GM23248 (cell line): ENCODE measurements around the gene S1PR5.
"Not testable (repeated sequence)": the region's sequence is repeated elsewhere in the genome, so short reads cannot be mapped to it uniquely, and the experiment has no call there.

ENCODE experiments used
- EZH2 ChIP-seq: fragments of 200-600 bp; sonication (generic); IDR thresholded peaks from 2 replicates; pipeline ENCODE4 v1.6.1; 2018; ENCODE audit warnings: antibody characterized with exemption, mild to moderate bottlenecking; ENCODE audit not compliant: insufficient read depth, poor library complexity, severe bottlenecking
- EZH2phosphoT487 ChIP-seq: fragments of 200-600 bp; sonication (generic); IDR thresholded peaks from 2 replicates; pipeline ENCODE4 v1.6.1; 2018; ENCODE audit warnings: antibody characterized with exemption, moderate library complexity, mild to moderate bottlenecking, low read depth; ENCODE audit not compliant: insufficient read depth

DNA sequence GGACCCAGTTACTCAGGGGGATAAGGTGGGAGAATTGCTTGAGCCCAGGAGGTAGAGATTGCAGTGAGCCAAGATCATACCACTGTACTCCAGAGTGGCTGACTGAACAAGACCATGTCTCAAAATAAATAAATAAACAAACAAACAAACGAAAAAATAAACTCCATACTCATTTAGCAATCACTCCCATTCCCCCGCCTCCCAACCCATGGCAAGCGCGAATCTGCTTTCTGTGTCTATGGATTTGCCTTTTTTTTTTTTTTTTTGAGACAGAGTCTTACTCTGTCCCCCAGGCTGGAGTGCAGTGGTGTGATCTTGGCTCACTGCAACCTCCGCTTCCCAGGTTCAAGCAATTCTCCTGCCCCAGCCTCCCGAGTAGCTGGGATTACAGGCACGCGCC lies 9.6 kb upstream of the S1PR5 start:
- TF ChIP-seq EZH2, EZH2phosphoT487: not testable (repeated sequence)
